GM23248 (cell line): ENCODE data around the gene SRGN. TPM values are rescaled to one million over a fixed set of nuclear protein-coding genes. Genes with fewer than 3 reads are reported as not detected.

Experiments used
- DNase-seq: peaks from one replicate; pipeline ENCODE4 v3.0.0-alpha.2; 2015
- H2AFZ ChIP-seq: fragments of 200-600 bp; sonication (generic); 2 replicates; pipeline ENCODE4 v1.6.1; 2016; ENCODE audit warnings: antibody characterized with exemption
- H3F3A ChIP-seq: fragments of 200-600 bp; sonication (generic); 2 replicates; pipeline ENCODE4 v1.6.1; 2016; ENCODE audit warnings: mild to moderate bottlenecking, antibody characterized with exemption, mixed run types; ENCODE audit not compliant: insufficient read depth
- H3K27ac ChIP-seq: fragments of 200-600 bp; sonication (generic); 2 replicates; pipeline ENCODE4 v1.5.1; 2016; ENCODE audit warnings: mild to moderate bottlenecking
- H3K27me3 ChIP-seq: fragments of 200-600 bp; sonication (generic); replicated peaks from 2 replicates; pipeline ENCODE4 v1.6.1; 2016; ENCODE audit warnings: mild to moderate bottlenecking; ENCODE audit not compliant: insufficient read depth
- H3K36me3 ChIP-seq: fragments of 200-600 bp; sonication (generic); 2 replicates; pipeline ENCODE4 v1.6.1; 2016; ENCODE audit warnings: low read depth, mild to moderate bottlenecking
- H3K4me1 ChIP-seq: fragments of 200-600 bp; sonication (generic); 2 replicates; pipeline ENCODE4 v1.6.1; 2016; ENCODE audit warnings: mild to moderate bottlenecking; ENCODE audit not compliant: insufficient read depth
- H3K4me2 ChIP-seq: fragments of 200-600 bp; sonication (generic); one replicate; pipeline ENCODE4 v1.6.1; 2016; ENCODE audit warnings: mild to moderate bottlenecking; ENCODE audit not compliant: unreplicated experiment
- H3K4me3 ChIP-seq: fragments of 200-600 bp; sonication (generic); 2 replicates; pipeline ENCODE4 v1.5.1; 2016; ENCODE audit warnings: mild to moderate bottlenecking
- H3K79me2 ChIP-seq: fragments of 200-600 bp; sonication (generic); 2 replicates; pipeline ENCODE4 v1.6.1; 2016; ENCODE audit warnings: mild to moderate bottlenecking; ENCODE audit not compliant: insufficient read depth
- H3K9ac ChIP-seq: fragments of 200-600 bp; sonication (generic); 2 replicates; pipeline ENCODE4 v1.6.1; 2016; ENCODE audit warnings: mild to moderate bottlenecking
- H3K9me2 ChIP-seq: fragments of 200-600 bp; sonication (generic); 2 replicates; pipeline ENCODE4 v1.6.1; 2016; ENCODE audit warnings: mixed run types, mild to moderate bottlenecking, moderate library complexity; ENCODE audit not compliant: insufficient read depth
- H3K9me3 ChIP-seq: fragments of 200-600 bp; sonication (generic); one replicate; pipeline ENCODE4 v1.6.1; 2017; ENCODE audit warnings: low read depth
- H4K20me1 ChIP-seq: fragments of 200-600 bp; sonication (generic); 2 replicates; pipeline ENCODE4 v1.6.0; 2016; ENCODE audit not compliant: insufficient read depth
- EZH2 ChIP-seq: fragments of 200-600 bp; sonication (generic); IDR thresholded peaks from 2 replicates; pipeline ENCODE4 v1.6.1; 2018; ENCODE audit warnings: antibody characterized with exemption, mild to moderate bottlenecking; ENCODE audit not compliant: insufficient read depth, poor library complexity, severe bottlenecking
- EZH2phosphoT487 ChIP-seq: fragments of 200-600 bp; sonication (generic); IDR thresholded peaks from 2 replicates; pipeline ENCODE4 v1.6.1; 2018; ENCODE audit warnings: antibody characterized with exemption, moderate library complexity, mild to moderate bottlenecking, low read depth; ENCODE audit not compliant: insufficient read depth
- WGBS, 2 experiments: methylation state at CpG; one replicate each; pipeline ENCODE4 v1.1.6; 2015 to 2017; ENCODE audit warnings: low lambda C conversion rate in 2 of 2, low coverage in 1 of 2; ENCODE audit errors: missing lambda C conversion rate in 2 of 2; 5-methylcytosine and 5-hydroxymethylcytosine counted together
- in situ Hi-C: fragments of 300-500 bp; cut with MboI; formaldehyde crosslinking; loops from 2 replicates; pipeline ENCODE4 v1.15.0; 2020
- polyA plus RNA-seq: library from polyadenylated mRNA; unstranded; fragments of >200 nt; fragmentation: Nextera tagmentation; extraction: Ambion mirVana; gene quantifications from 2 replicates; pipeline ENCODE4 v1.2.1, GENCODE V29; 2016
- total RNA-seq: library from RNA; depleted of rRNA; stranded (reverse); fragments of >200 nt; shearing (Covaris generic); gene quantifications from 2 replicates; pipeline ENCODE4 v1.2.3, GENCODE V29; 2014

The SRGN gene
- total and polyA plus RNA-seq, 2 experiments from 2014 or later, result 89.9 to 136 TPM

- no peak overlapping the region for H2AFZ ChIP-seq
- H3K9me3 ChIP-seq, result no peaks in the 10 kb centered on the region
- in situ Hi-C loops, result no loop called here
- no peak overlapping the region for H3K9ac ChIP-seq
- 96 to 97% methylated on average over 5 of the region's 5 CpGs for WGBS, 2 experiments
- H3K4me3 ChIP-seq, result no peak overlapping the region
- no peak for DNase-seq
- peak overlapping the region; percentile 83; the same call in 1 of the 2 replicates for H3K27ac ChIP-seq
- H3K79me2 ChIP-seq, result no peaks in the 10 kb centered on the region
- H3F3A ChIP-seq, result peaks cover 48% of the 10 kb centered on the region
- no peak overlapping the region for H3K4me2 ChIP-seq
- TF ChIP-seq EZH2, result no peak
- no peak for TF ChIP-seq EZH2phosphoT487
- H3K27me3 ChIP-seq, result no peaks in the 10 kb centered on the region
- H3K9me2 ChIP-seq, result no peaks in the 10 kb centered on the region
- no peaks in the 10 kb centered on the region for H4K20me1 ChIP-seq
- H3K36me3 ChIP-seq, result no peaks in the 10 kb centered on the region
- peaks cover 54% of the 10 kb centered on the region for H3K4me1 ChIP-seq
Observed at GRCh38 chr10:69062901-69063300, 25.0 kb upstream of the SRGN start.

- WGBS, 2 experiments, result 92 to 93% methylated on average over 6 of the region's 6 CpGs
- no peak for DNase-seq
- 0 out of 2 replicates have a peak overlapping the region, but pooled peaks have one; percentile 72 for H2AFZ ChIP-seq
- H3K27ac ChIP-seq, result peak overlapping the region; percentile 89
- H3K36me3 ChIP-seq, result no peaks in the 10 kb centered on the region
- no peaks in the 10 kb centered on the region for H3K9me2 ChIP-seq
- H3K4me1 ChIP-seq, result peaks cover 47% of the 10 kb centered on the region
- H4K20me1 ChIP-seq, result no peaks in the 10 kb centered on the region
- peak overlapping the region; percentile 69 for H3K4me2 ChIP-seq
- H3K4me3 ChIP-seq, result no peak overlapping the region
- TF ChIP-seq EZH2phosphoT487 (no peak), EZH2 (no peak)
- peaks cover 42% of the 10 kb centered on the region for H3F3A ChIP-seq
- H3K79me2 ChIP-seq, result no peaks in the 10 kb centered on the region
- no peaks in the 10 kb centered on the region for H3K9me3 ChIP-seq
- in situ Hi-C loops, result no loop called here
- H3K27me3 ChIP-seq, result no peaks in the 10 kb centered on the region
- peak overlapping the region; percentile 64 for H3K9ac ChIP-seq
Observed at GRCh38 chr10:69064762-69065328, 23.1 kb upstream of the SRGN start.

GRCh38 chr10:69065406-69066361 lies 22.2 kb upstream of the SRGN start:
- H3K9me2 ChIP-seq, result no peaks in the 10 kb centered on the region
- in situ Hi-C loops, result no loop called here
- no peaks in the 10 kb centered on the region for H3K27me3 ChIP-seq
- H3K36me3 ChIP-seq, result no peaks in the 10 kb centered on the region
- peak overlapping the region; percentile 69 for H3K4me2 ChIP-seq
- H3K4me1 ChIP-seq, result peaks cover 44% of the 10 kb centered on the region
- peak overlapping the region; percentile 44 for H3K4me3 ChIP-seq
- peak overlapping the region; percentile 89 for H3K27ac ChIP-seq
- no peaks in the 10 kb centered on the region for H3K79me2 ChIP-seq
- WGBS, 2 experiments, result 41% methylated on average over 8 of the region's 8 CpGs
- peak overlapping the region; percentile 64 for H3K9ac ChIP-seq
- peaks cover 41% of the 10 kb centered on the region for H3F3A ChIP-seq
- DNase-seq, result peak; percentile 86
- no peaks in the 10 kb centered on the region for H4K20me1 ChIP-seq
- TF ChIP-seq EZH2 (no peak), EZH2phosphoT487 (no peak)
- no peaks in the 10 kb centered on the region for H3K9me3 ChIP-seq
- peak overlapping the region; percentile 72 for H2AFZ ChIP-seq

GRCh38 chr10:69067189-69067588 lies 20.7 kb upstream of the SRGN start:
- Histone ChIP-seq H3F3A (peaks cover 30% of the 10 kb centered on the region), H3K27ac (no peak overlapping the region), H3K4me2 (no peak overlapping the region), H4K20me1 (no peaks in the 10 kb centered on the region), H3K4me3 (no peak overlapping the region), H3K79me2 (no peaks in the 10 kb centered on the region), H3K4me1 (peaks cover 33% of the 10 kb centered on the region), H3K9me3 (no peaks in the 10 kb centered on the region), H3K9me2 (no peaks in the 10 kb centered on the region), H3K27me3 (no peaks in the 10 kb centered on the region), H3K9ac (no peak overlapping the region), H3K36me3 (no peaks in the 10 kb centered on the region), H2AFZ (no peak overlapping the region)
- DNase-seq, result no peak
- in situ Hi-C loops, result no loop called here
- whole genome bisulfite sequencing, 2 experiments, result 80 to 82% methylated on average over 3 of the region's 3 CpGs
- TF ChIP-seq EZH2, result no peak
- TF ChIP-seq EZH2phosphoT487, result no peak
